Left hindlimb (tissue), 1 donor: Measurements from ENCODE around the gene RBM6.
A peak's percentile ranks its signal among the peaks of the same experiment; 100 is the strongest.
"Not testable (repeated sequence)": the region's sequence is repeated elsewhere in the genome, so short reads cannot be mapped to it uniquely, and the experiment has no call there.

ENCODE experiments used
- DNase-seq: peaks from one replicate; pipeline ENCODE4 v3.0.0-alpha.2; 2018

RBM6 gene

DNA sequence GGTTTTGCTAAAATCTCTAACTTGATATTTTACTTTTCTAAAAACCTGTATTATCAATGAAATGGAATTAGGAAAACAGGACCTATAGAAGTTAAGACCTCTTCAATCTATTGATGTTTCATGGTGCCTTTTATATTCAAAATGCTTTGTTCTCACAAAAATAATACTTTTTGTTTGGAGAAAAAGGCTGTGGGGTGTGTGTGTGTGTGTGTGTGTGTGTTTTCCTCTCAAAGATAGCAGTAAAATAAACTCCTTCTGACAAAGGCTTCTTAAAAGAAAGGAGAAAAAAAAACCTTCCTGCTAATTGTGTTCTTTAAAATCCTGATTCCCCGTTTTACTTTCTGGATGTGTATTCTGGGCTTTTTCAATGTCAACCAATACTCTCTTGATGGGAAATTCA lies 54.5 kb downstream of the RBM6 start:
- no peak for DNase-seq

DNA sequence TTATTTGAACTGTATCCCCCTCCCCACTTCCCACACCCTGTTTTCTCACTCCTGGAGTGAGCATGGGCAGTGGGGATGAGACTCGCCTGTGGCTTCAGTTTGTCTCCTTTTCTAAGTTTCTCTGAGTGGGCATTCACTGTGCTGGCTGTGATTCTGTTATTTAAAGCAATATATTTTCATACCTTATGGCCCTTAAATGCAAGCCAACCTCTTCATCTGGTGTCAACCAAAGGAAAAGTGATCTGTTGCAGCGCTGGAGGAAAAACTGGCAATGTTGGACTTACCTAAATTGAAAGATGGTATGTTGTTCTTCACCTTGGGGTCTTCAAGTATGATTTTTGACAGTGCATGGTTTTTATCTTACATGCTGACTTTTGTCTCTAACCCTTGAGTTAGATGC lies 56.1 kb downstream of the RBM6 start:
- no peak for DNase-seq

DNA sequence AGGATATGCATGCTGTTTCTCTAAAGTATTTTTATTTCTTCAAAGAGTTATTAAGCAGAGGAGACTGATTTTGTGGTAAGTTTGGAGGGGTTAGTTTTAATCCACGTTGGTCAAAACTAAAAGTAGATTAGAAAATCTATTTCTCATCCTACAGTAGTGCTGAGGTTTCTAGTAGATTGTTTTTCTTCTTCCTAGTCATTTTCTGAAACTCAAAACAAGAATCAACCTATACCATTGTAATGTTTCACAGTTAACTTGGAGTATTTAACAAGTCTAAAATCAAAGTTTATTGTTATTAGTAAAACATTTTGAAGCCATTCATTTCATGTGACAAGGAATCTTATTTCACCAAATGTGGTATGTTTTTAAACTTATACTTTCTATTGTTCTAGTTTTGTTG lies 57.9 kb downstream of the RBM6 start:
- DNase-seq = no peak

DNA sequence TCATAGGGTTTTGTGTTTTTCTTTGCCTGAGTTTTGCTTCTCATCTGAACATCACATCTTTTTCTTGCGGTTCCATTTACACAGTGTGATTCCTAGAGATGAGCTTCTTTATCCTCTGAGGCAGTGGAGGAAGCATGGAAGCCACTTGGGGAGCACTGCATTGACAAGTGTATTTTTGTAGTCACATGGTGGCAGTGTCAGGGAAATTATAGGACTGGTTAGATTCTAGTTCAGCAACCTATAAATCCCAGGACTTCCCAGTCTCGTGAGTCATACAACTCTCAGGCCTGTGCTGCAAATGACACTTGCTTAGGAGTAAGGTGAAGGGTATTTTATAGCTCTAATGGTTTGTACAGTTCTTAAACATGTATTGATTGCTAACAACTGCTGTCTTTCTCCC lies 58.4 kb downstream of the RBM6 start:
- no peak for DNase-seq

DNA sequence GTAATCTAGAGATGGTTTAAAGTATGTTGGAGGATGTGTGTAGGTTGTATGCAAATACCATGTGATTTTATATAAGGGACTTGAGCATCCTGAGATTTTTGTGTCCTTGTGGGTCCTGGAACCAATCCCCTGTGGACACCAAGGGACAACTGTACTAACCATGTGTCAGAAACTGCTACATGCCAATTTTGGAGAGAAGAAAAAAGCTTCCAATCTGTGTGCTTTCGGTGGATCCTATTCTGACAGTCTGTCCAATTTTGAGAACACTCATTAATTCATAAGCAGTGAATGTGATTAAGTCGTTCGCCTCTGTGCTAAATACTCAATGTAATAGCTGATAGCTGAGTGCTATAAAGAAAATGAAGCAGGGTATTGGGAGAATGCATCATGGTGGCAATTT lies 61.6 kb downstream of the RBM6 start:
- no peak for DNase-seq

DNA sequence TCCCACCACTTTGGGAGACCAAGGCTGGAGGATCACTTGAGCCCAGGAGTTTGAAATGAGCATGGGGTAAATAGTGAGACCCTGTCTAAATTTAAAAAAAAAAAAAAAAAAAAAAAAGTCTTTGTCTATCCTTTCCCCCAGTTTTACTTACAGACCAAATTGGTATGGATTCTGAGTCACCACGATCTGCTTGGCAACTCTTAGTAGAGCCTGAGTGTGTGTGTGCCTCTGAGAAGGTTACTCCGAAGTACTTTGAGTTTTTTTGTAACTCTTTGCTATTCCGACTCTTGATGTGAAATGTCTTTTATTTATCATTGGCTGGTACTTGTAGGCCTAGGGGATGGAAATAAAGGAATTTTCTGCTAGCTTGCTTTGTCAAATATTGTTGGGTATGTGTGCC lies 63.3 kb downstream of the RBM6 start:
- no peak for DNase-seq

DNA sequence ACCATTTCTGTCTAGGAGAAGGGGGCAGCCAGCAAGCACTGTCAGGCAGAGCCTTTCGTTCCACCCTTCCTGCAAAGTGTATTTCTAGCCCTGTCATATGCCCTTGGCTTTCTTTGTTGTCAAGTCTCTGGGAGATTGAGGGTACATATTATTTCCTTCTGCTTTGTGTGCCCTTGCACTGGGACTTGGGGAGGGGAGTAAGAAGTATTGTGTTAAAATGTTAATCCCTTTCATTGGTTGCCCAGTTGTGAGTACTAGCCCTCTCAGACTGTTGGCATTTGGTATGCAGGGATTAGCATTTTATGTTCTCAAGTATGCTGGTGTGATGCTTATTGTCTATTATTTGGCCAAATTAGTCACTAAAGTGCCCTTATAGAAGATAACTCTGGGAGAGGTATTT lies 63.9 kb downstream of the RBM6 start:
- DNase-seq = no peak

DNA sequence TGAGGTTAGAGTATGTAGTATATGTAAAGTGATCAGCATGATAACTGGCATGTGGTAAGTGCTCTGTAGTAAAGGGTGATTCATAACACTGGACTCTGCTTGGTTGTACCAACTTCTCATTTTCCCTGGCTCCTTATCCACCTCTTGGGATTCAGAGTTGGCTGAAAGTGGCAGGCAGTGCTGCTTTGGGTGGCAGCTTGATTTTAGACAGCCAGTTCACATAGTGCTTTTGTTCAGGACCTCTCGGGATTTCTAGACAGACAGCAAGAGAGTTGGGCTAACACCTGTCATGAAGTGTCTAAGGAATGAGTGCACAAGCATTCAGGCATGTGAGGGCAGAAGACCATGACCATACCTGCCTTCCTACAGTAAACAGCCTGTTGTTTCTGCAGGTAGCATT lies 69.0 kb downstream of the RBM6 start:
- no peak for DNase-seq

DNA sequence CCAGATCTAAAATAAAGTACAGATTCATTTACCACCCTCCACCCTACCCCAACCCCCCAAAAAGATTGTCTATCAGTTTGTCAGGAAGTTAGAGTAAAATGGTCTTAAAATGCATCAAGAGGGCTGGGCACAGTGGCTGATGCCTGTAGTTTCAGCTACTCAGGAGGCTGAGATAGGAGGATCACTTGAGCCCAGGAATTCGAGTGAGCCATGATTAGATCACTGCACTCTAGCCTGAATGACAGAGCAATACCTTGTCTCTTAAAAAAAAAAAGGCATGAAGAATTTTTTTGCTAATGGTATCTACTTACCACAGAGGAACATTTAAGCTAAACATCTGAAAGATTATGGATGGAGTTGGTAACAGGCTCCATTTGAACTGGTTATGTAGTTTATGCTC lies 71.0 kb downstream of the RBM6 start:
- DNase-seq = no peak

DNA sequence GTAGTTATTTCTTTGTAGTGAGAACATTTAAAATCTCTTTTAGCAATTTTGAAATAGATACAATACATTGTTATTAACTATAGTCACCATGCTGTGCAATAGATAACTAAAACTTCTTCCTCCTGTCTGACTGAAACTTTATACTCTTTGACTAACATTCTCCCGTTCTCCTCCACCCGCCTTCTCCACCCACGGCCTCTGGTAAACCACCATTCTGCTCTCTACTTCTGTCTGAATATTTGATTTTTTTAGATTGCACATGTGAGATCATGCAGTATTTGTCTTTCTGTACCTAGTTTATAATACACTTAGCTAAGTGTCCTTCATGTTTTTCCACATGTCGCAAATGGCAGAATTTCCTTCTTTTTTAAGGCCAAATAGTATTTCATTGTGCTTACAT lies 76.0 kb downstream of the RBM6 start:
- DNase-seq = no peak

DNA sequence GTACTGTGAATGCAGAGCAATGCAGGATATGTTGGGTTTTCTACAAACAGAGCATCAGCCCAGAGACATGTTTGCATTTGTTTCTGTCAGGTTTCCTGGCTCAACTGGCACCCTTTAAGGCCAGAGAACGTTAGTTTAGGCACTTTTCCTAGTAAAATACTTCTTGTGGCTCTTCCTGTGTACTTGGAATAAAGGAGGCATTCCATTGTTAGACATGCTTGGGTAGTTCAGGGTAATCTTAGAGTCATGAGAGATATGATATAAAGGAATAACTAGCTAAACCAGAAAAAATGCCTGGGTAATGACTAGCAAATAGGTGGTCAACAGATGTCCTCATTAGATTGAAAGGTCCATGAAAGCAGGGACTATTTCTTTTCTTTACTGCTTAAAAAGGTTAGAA lies 88.4 kb downstream of the RBM6 start:
- DNase-seq = no peak

DNA sequence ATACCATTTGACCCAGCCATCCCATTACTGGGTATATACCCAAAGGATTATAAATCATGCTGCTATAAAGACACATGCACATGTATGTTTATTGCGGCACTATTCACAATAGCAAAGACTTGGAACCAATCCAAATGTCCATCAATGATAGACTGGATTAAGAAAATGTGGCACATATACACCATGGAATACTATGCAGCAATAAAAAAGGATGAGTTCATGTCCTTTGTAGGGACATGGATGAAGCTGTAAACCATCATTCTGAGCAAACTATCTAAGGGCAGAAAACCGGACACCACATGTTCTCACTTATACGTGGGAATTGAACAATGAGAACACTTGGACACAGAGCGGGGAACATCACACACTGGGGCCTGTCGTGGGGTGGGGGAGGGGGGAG lies 91.3 kb downstream of the RBM6 start:
- not testable (repeated sequence) for DNase-seq

DNA sequence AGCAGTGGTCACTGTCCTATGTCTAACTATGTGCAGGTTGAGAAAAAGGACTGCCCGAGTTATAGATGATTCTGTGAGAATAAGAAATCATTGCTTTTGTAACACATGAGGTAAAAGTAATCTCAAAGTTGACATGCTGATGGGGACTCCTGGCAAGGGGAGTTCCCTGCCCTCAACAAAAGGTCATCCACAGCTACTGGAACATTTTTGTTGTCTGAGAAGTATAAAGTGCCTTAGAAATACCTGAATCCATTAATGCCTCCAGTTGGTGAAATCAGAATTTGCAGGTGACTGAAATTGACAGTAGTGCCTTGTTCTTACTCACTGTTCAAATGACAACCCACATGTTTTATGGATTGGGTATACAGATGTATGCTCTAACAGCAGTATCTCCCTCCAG lies 105.0 kb downstream of the RBM6 start:
- DNase-seq = no peak

DNA sequence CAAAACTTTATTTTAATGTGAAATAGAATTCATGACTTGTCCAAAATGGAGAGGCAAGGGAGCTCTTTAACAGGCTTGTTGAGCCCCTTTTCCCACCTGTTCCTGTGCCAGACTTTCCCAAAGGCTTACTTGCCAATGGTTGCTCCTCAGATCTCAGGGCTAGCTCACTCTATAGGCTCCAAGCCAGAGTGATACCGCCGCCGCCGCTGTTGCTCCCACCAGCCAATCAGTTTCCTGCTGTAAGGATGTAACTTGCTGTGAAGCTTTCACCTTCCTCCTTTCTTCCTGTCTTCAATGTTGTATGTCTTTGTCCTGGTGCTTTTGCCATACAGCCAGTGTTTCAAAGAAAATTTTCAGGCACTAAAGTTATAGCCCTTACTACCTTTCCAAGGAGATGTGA lies 107.5 kb downstream of the RBM6 start:
- DNase-seq = no peak

DNA sequence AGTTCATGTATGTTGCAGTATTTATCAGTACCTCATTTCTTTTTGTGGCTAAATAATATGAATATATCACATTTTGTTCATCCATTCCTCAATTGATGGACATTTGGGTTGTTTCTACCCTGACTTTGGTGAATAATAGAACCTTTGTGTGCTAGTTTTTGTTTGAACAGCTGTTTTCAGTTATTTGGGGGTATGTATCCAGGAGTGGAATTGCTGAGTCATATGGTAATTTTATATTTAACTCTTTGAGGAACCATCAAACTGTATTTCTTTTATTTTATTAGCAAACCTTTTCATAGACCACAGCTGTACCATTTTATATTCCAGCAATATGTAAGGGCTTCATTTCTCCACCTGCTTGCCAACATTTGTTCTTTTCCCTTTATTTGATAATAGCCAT lies 110.4 kb downstream of the RBM6 start:
- no peak for DNase-seq

DNA sequence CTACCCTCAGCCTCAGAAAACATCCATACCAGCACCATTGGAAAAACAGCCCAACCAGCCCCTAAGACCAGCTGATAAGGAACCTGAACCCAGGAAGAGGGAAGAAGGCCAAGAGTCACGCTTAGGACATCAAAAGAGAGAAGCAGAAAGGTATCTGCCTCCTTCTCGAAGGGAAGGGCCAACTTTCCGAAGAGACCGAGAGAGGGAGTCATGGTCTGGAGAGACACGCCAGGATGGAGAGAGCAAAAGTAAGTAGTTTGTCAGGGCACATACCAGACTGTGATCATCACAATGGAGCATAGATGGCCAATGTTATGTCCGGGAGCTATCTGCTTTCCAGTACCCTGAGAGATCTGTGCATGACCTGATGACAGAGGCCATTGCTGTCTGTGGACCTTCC lies 117.8 kb downstream of the RBM6 start:
- DNase-seq = no peak

DNA sequence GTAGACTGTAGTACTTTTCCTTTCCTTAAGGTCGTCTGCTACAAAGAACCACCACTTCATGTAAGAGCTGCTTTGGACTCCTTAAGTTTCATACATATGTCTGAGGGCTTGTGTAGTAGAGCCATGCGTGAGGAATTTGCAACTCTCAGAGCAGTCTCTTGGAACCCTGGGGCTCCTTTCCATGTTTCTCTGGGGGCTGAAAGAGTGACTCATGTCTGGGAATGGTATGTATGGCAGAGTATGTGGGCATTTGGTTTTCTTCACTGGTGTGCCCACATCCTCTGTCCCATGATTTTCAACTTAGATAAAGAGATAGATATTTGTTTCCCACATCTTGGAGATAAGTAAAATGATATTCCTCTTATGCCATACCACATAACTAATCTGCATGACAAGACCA lies 128.2 kb downstream of the RBM6 start:
- no peak for DNase-seq

DNA sequence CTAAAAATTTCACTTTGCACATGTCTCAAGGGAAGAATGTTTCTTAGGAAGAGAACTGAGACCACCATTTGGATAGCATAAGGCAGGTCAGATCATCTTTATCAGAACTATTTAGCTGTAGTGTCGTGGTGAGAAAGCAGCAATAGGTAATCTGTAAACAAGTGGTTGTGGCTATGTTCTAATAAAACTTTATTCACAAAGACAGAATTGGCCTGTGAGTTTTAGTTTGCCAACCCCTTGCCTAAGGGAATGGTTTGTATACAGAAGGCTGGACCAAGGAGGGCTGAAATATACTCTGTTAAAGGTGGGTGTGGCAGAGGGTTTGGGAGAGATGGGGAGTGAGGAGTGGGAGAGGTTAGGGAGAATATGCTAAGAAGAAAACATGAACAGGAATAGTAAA lies 138.1 kb downstream of the RBM6 start:
- no peak for DNase-seq

DNA sequence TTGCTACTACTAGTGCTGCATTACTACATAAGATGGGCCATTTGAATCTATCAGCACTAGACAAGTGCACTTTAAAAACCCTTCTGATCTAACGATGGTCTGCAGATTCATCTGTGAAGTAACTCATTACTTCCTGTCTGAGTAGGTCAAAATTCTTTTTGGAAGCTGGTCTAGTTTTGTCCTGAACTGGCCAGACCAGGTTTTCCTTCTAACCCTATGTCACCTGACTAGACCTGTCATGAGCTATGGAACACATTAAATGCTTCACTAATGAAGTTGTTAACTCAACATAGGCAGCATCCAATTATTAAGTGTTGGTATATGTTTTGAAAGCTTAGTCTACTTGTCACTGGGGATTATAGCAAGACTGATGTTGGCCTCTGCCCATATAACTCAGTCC lies 138.7 kb downstream of the RBM6 start:
- DNase-seq = no peak

DNA sequence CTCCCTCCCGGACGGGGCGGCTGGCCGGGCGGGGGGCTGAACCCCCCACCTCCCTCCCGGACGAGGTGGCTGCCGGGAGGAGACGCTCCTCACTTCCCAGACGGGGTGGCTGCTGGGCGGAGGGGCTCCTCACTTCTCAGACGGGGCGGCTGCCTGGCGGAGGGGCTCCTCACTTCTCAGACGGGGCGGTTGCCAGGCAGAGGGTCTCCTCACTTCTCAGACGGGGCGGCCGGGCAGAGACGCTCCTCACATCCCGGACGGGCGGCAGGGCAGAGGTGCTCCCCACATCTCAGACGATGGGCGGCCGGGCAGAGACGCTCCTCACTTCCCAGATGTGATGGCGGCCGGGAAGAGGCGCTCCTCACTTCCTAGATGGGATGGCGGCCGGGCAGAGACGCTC lies 145.0 kb downstream of the RBM6 start:
- DNase-seq = not testable (repeated sequence)

DNA sequence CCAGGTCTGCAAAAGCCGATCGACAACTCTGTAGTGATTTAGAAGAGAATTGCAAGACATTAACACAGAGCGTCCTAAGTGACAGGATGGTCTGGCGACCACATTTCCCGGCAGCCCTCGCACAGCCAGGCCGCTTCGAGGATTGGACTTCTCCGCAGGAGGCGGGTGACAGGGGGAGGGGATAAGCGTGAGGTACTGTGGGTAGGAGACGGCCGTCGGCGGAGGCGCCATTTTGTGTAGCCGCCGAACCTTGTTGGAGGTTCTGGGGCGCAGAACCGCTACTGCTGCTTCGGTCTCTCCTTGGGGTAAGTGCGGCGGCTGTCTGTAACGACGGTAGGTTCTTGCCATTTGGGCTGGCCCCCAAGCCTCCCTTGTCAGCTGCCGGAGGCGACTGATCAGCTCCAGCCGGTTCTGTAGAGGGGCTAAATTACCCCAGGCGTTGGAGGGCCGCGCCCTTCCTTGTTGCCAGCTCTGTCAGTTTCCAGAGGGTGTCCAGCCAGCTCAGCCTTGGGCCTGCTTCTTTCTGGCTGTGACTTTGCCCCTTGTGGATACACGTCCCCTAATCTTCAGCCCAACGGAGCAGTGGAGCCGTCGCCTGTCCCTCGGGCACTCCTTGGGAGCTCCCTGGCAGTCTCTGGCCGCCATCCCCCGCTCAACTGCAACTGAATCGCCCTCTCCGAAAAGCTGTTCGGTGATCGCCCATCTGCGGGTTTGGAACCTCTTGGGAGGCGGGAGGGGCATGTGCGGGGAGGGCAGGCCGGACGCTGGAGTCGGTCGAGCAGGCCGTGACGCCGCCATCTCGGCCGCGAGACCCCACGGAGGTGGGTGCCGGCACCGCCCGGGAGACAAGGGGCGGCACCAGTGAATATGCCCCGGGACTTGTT lies 149.0 kb downstream of the RBM6 start, which contains the start of gene RBM5:
Gene RBM5, plus strand, starts transcription at position 195 of the 884 bp plus-strand sequence. CDS start 1,516 bp downstream, outside the sequence.
- peak; percentile 94 for DNase-seq

DNA sequence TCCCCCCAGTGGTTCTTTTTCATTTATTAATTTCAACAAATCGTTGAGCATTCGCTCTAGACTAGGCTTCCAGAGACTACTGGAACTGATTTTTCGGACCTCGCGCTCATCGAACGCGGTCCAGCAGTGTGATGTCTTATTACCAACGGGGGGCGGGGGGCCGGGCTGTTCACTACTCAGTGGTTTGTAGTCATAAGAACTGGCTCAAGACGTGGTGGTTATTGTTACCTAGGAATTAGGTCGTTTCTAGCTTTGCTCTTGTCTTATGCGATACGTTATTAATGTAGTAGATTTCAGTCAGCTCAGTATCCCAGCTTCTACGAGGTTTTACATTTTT lies 149.6 kb downstream of the RBM6 start:
- no peak for DNase-seq

DNA sequence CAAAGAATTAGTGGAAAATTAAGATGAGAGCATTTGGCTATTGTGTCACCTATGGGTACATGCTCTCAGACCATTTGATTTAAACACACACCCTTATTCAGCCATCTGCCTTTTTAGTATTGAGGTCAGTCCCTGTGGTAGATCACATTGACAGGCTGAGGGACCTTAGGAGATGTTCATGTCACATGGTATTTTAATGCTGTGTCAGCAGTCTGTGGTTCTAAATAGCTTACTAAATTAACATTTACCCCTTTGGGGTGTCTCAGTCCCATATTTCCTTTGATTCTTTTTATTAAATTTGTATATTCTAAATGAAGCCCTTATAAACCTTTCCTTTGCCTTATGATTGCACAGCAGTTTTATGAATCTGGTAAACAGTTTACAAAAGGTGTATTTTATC lies 151.0 kb downstream of the RBM6 start:
- no peak for DNase-seq

DNA sequence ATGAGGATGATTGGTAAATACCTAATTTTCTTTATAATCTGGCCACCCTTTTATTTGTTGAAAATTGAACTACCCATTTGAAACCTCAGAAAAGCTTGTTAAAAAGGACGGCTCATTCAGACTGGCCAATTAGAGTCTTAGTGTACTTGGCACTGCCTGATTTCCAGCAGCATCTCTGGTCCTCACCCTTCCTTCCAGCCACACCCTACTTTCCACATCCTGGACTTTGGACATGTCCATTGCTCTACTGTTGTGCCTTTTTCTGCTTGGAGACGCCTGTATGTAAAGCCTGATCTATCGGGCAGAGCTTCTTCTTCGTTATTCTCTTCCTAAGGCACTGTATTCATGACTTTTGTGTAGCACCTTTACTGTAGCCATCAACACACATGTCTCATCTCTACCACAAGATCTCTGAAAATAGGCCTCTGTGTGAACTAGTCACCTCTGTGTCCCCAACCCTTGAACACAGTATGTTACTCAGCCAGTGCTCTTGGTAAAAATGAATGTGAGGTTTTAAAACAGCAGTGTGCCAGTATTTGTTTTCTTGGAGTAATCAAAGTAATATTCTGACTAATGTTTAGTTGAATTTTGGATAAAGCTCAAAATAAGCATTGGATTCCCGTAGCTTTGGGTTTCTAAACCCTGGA lies 155.5 kb downstream of the RBM6 start:
- DNase-seq = no peak

DNA sequence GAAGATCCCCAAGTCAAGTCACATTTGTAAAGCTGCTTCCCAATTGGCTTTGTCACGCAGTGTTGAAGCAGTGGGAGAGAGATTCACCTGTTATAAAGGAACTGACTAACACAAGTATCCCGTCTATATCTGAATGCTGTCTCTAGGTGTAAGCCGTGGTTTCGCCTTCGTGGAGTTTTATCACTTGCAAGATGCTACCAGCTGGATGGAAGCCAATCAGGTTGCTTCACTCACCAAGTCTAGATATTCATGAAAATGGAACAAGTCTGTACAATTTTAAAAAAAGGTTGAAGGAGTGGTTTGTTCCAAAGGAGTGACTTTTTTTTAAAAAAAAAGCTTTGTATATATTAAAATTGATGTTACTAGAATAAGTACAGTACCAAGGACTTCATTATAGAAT lies 160.4 kb downstream of the RBM6 start:
- DNase-seq = no peak
